GM12878 (cell line): ENCODE data around the gene GSTA4. TPM values are rescaled to one million over a fixed set of nuclear protein-coding genes. Genes with fewer than 3 reads are reported as not detected.

ENCODE experiments used
- ATF7 ChIP-seq: fragments of 450-650 bp; IDR thresholded peaks from 2 replicates; pipeline ENCODE4 v1.6.1; 2016; ENCODE audit warnings: low read depth, mild to moderate bottlenecking
- BHLHE40 ChIP-seq, 2 experiments: fragments of 450-650 bp in 1 of 2; IDR thresholded peaks; 2 replicates each; pipeline ENCODE4 v1.6.1; 2011 to 2017; ENCODE audit warnings: low read depth in 2 of 2, borderline replicate concordance in 1 of 2, improper control_type of control experiment in 1 of 2, low read length in 1 of 2, mild to moderate bottlenecking in 1 of 2
- CBX5 ChIP-seq: sonication (generic); IDR thresholded peaks from 2 replicates; pipeline ENCODE4 v1.6.1; 2016; ENCODE audit warnings: low read depth, moderate library complexity, mild to moderate bottlenecking, inconsistent platforms
- CEBPB ChIP-seq, 2 experiments: fragments of 150-350 bp in 1 of 2; IDR thresholded peaks; 2 replicates each; pipeline ENCODE4 v1.6.1; 2012 to 2014; ENCODE audit warnings: low read depth in 2 of 2, low read length in 2 of 2, borderline replicate concordance in 1 of 2, inconsistent platforms in 1 of 2
- CHD4 ChIP-seq: fragments of 200-600 bp; sonication (generic); IDR thresholded peaks from 2 replicates; pipeline ENCODE4 v1.6.1; 2016; ENCODE audit warnings: mild to moderate bottlenecking
- ELK1 ChIP-seq: IDR thresholded peaks from 2 replicates; pipeline ENCODE4 v1.6.1; 2012; ENCODE audit warnings: low read depth, low read length, improper control_type of control experiment
- GABPA ChIP-seq: IDR thresholded peaks from 2 replicates; pipeline ENCODE4 v1.6.1; 2014; ENCODE audit warnings: antibody characterized with exemption, low read depth, mild to moderate bottlenecking, inconsistent platforms
- IKZF1 ChIP-seq: fragments of 450-650 bp; conservative IDR thresholded peaks from 2 replicates; pipeline ENCODE4 v1.6.1; 2017; ENCODE audit warnings: antibody characterized with exemption, mild to moderate bottlenecking
- KDM1A ChIP-seq: fragments of 200-600 bp; sonication (generic); IDR thresholded peaks from 2 replicates; pipeline ENCODE4 v1.6.1; 2016; ENCODE audit warnings: borderline replicate concordance
- NFIC ChIP-seq: IDR thresholded peaks from 2 replicates; pipeline ENCODE4 v1.6.1; 2012; ENCODE audit warnings: low read depth, mild to moderate bottlenecking, inconsistent platforms, low read length, moderate library complexity
- PRDM15 ChIP-seq: fragments of 450-650 bp; formaldehyde crosslinking; IDR thresholded peaks from 2 replicates; pipeline ENCODE4 v1.4.0; 2020; ENCODE audit warnings: mild to moderate bottlenecking, moderate library complexity
- REST ChIP-seq: IDR thresholded peaks from 2 replicates; pipeline ENCODE4 v1.6.1; 2012; ENCODE audit warnings: mild to moderate bottlenecking, low read depth, low read length
- SREBF2 ChIP-seq: IDR thresholded peaks from 2 replicates; pipeline ENCODE4 v1.6.1; 2012; ENCODE audit warnings: mild to moderate bottlenecking, low read length
- SUPT20H ChIP-seq: IDR thresholded peaks from 2 replicates; pipeline ENCODE4 v1.6.1; 2011; ENCODE audit warnings: low read depth, mild to moderate bottlenecking, low read length, moderate library complexity, borderline replicate concordance; ENCODE audit not compliant: control insufficient read depth
- USF1 ChIP-seq: IDR thresholded peaks from 2 replicates; pipeline ENCODE4 v1.6.1; 2011; ENCODE audit warnings: borderline replicate concordance, low read depth, mild to moderate bottlenecking, moderate library complexity, mixed read lengths, low read length; ENCODE audit not compliant: insufficient read depth; ENCODE audit errors: extremely low read length
- ZBED1 ChIP-seq: IDR thresholded peaks from 2 replicates; pipeline ENCODE4 v1.6.1; 2016; ENCODE audit warnings: borderline replicate concordance
- ZBTB33 ChIP-seq: fragments of 450-650 bp; IDR thresholded peaks from 2 replicates; pipeline ENCODE4 v1.6.1; 2017; ENCODE audit warnings: mild to moderate bottlenecking
- polyA plus RNA-seq, 11 experiments: library from polyadenylated mRNA; depleted of rRNA in 4 of 11; unstranded in 6 of 11; stranded (reverse) in 5 of 11; fragments of >200 nt; fragmentation: Nextera tagmentation in 4 of 11; fragmentation: Illumina TruSeq in 1 of 11; extraction: Ambion mirVana in 4 of 11; extraction: Trizol in 1 of 11; gene quantifications; 1 replicate in 1 of 11; 2 replicates in 10 of 11; pipeline versions ENCODE4 v1.2.1 to v1.2.3, GENCODE V29; 2011 to 2016; ENCODE audit warnings: inconsistent platforms in 2 of 11, missing spikeins in 2 of 11, low read depth in 1 of 11
- total RNA-seq, 4 experiments: library from RNA; depleted of rRNA in 3 of 4; stranded (reverse); fragments of >200 nt in 3 of 4; fragmentation: Illumina TruSeq in 1 of 4; extraction: Trizol in 1 of 4; gene quantifications; 2 replicates each; pipeline versions ENCODE4 v1.2.1 to v1.2.3, GENCODE V29; 2013 to 2021

GSTA4 gene
- total and polyA plus RNA-seq, 10 of the 15 experiments (the other 5 are each of a cell fraction or from before 2014, with no cell fraction given), result 1.9 to 9.7 (median 4.4) TPM

GRCh38 chr6:52995913-52996645 is 995 bp upstream of the GSTA4 start (continued):
- TF ChIP-seq USF1, result no peak
- TF ChIP-seq CEBPB (IDR thresholded peaks at IDR 0.05; ENCODE audit: borderline replicate concordance in 1 of 2, low read depth in 2 of 2, low read length in 2 of 2), result no peak
- peak; percentile 24; the same call in 1 of the 2 replicates for TF ChIP-seq NFIC
- no peak for TF ChIP-seq IKZF1
- TF ChIP-seq ELK1, result no peak
- no peak for TF ChIP-seq ZBTB33
- TF ChIP-seq CHD4, result 0 out of 2 replicates have a peak, but pooled peaks have one; percentile 66
- TF ChIP-seq PRDM15 (CRISPR knock-in tag), result peak; percentile 74; the same call in 1 of the 2 replicates
- no peak for TF ChIP-seq REST
- no peak for TF ChIP-seq SUPT20H
- no peak for TF ChIP-seq CBX5
- 0 out of 2 replicates have a peak, but pooled peaks have one; percentile 1 for TF ChIP-seq ATF7
- no peak for TF ChIP-seq SREBF2
- TF ChIP-seq GABPA, result 0 out of 2 replicates have a peak, but pooled peaks have one; percentile 7
- no peak for TF ChIP-seq ZBED1
- no peak for TF ChIP-seq KDM1A
- TF ChIP-seq BHLHE40 (IDR thresholded peaks at IDR 0.05; ENCODE audit: borderline replicate concordance in 1 of 2, low read depth in 2 of 2, low read length in 1 of 2), result peak in 1 of 2 experiments; percentile 24; a peak in 1 of 4 replicates
